Keratinocyte (primary cell): ENCODE results near the gene CHST12. TPM values are rescaled to one million over a fixed set of nuclear protein-coding genes. Genes with fewer than 3 reads are reported as not detected.

ENCODE experiments used
- DNase-seq: peaks from one replicate; pipeline ENCODE4 v3.0.0-alpha.2; 2011; ENCODE audit warnings: low read depth, missing footprints, low spot score
- FAIRE-seq: peaks from 2 replicates; lab custom pipeline; 2011; peaks lifted over from hg19 to GRCh38; lab: Jason Lieb, UNC
- H2AFZ ChIP-seq: 2 replicates; pipeline ENCODE4 v1.6.0; 2012; ENCODE audit warnings: low read length, control low read depth, inconsistent platforms; ENCODE audit not compliant: control insufficient read depth
- H3K27ac ChIP-seq: 2 replicates; pipeline ENCODE4 v1.5.1; 2011; ENCODE audit warnings: low read length; ENCODE audit not compliant: control insufficient read depth, insufficient read depth
- H3K27me3 ChIP-seq: 3 replicates; pipeline ENCODE4 v1.6.0; 2011; ENCODE audit warnings: low read length; ENCODE audit not compliant: control insufficient read depth, insufficient read depth; ENCODE audit errors: extremely low read depth
- H3K36me3 ChIP-seq, 2 experiments: 2 replicates in 1 of 2; 3 replicates in 1 of 2; pipeline ENCODE4 v1.5.1; 2011; ENCODE audit warnings: low read length in 2 of 2, mild to moderate bottlenecking in 1 of 2; ENCODE audit not compliant: control insufficient read depth in 2 of 2, insufficient read depth in 2 of 2; ENCODE audit errors: extremely low read depth in 1 of 2
- H3K4me1 ChIP-seq: 3 replicates; pipeline ENCODE4 v1.5.1; 2011; ENCODE audit warnings: low read length; ENCODE audit not compliant: control insufficient read depth, insufficient read depth; ENCODE audit errors: extremely low read depth
- H3K4me2 ChIP-seq: 3 replicates; pipeline ENCODE4 v1.6.0; 2011; ENCODE audit warnings: low read depth, low read length; ENCODE audit not compliant: control insufficient read depth, insufficient read depth; ENCODE audit errors: extremely low read depth
- H3K4me3 ChIP-seq, 3 experiments: fragments of 200-600 bp in 1 of 3; sonication (generic) in 1 of 3; 2 replicates in 2 of 3; 3 replicates in 1 of 3; pipeline ENCODE4 v1.5.1; 2011 to 2016; ENCODE audit warnings: low read length in 3 of 3, mild to moderate bottlenecking in 3 of 3, control low read depth in 2 of 3, inconsistent platforms in 1 of 3, low read depth in 1 of 3, mixed read lengths in 1 of 3, mixed run types in 1 of 3, moderate library complexity in 1 of 3; ENCODE audit not compliant: control insufficient read depth in 2 of 3, insufficient read depth in 2 of 3; ENCODE audit errors: extremely low read depth in 1 of 3
- H3K79me2 ChIP-seq: 2 replicates; pipeline ENCODE4 v1.6.0; 2012; ENCODE audit warnings: low read length; ENCODE audit not compliant: control insufficient read depth, insufficient read depth
- H3K9ac ChIP-seq: 3 replicates; pipeline ENCODE4 v1.6.0; 2011; ENCODE audit warnings: low read length; ENCODE audit not compliant: control insufficient read depth, insufficient read depth; ENCODE audit errors: extremely low read depth
- H3K9me1 ChIP-seq: 3 replicates; pipeline ENCODE4 v1.6.0; 2011; ENCODE audit warnings: low read length; ENCODE audit not compliant: control insufficient read depth, insufficient read depth; ENCODE audit errors: extremely low read depth
- H3K9me3 ChIP-seq: 2 replicates; pipeline ENCODE4 v1.5.1; 2012; ENCODE audit warnings: low read depth, low read length; ENCODE audit not compliant: control insufficient read depth
- H4K20me1 ChIP-seq: 3 replicates; pipeline ENCODE4 v1.6.0; 2011; ENCODE audit warnings: low read length; ENCODE audit not compliant: control insufficient read depth, insufficient read depth; ENCODE audit errors: extremely low read depth
- EZH2 ChIP-seq: IDR thresholded peaks from one replicate; pipeline ENCODE4 v1.6.1; 2012; ENCODE audit warnings: inconsistent platforms, mild to moderate bottlenecking, low read length, moderate library complexity
- dilution Hi-C: fragments of 300-500 bp; cut with MboI; formaldehyde crosslinking; loops from one replicate; pipeline ENCODE4 v1.7.0; 2020; ENCODE audit warnings: low sequenced_read_pairs; ENCODE audit not compliant: extremely low pct_ligation_motif_present
- polyA plus RNA-seq, 5 experiments: library from polyadenylated mRNA; depleted of rRNA in 3 of 5; stranded (reverse) in 3 of 5; stranded (forward) in 1 of 5; unstranded in 1 of 5; fragments of >200 nt; gene quantifications; 1 replicate in 1 of 5; 2 replicates in 3 of 5; 3 replicates in 1 of 5; pipeline versions ENCODE4 v1.2.1 to v1.2.3, GENCODE V29; 2011 to 2012; ENCODE audit warnings: missing spikeins in 2 of 5, low read depth in 1 of 5, low replicate concordance in 1 of 5
- TF ChIP-seq, protein P1 (sequence below), 3 experiments: IDR thresholded peaks in 1 of 3; conservative IDR thresholded peaks in 1 of 3; optimal IDR thresholded peaks in 1 of 3; 2 replicates in 2 of 3; 3 replicates in 1 of 3; pipeline versions ENCODE3 to v1.5.1; 2011; ENCODE audit warnings: low read length in 3 of 3, mild to moderate bottlenecking in 3 of 3, moderate library complexity in 2 of 3, control low read depth in 1 of 3, inconsistent platforms in 1 of 3; ENCODE audit not compliant: insufficient read depth in 2 of 3; ENCODE audit errors: extremely low read depth in 1 of 3

Gene CHST12
- polyA plus RNA-seq, 1 donor (not counting 4 experiments of a cell fraction or from before 2014, with no cell fraction given) = 5.0 TPM

DNA sequence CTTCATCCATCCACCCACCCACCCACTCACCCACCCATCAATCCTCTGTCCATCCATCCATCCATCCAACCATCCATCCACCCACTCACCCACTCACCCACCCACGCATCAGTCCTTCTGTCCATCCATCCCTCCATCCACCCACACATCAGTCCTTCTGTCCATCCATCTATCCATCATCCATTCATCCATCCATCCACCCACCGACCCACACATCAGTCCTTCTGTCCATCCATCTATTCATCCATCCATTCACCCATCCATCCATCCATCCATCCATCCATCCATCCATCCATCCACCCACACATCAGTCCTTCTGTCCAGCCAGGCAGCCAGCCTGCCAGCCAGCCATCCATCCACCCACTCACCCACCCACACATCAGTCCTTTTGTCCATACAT is 88.6 kb downstream of the CHST12 start:
- FAIRE-seq = no peak
- H3K9me3 ChIP-seq = no peaks in the 10 kb centered on the region
- no peaks in the 10 kb centered on the region for H4K20me1 ChIP-seq
- H3K9ac ChIP-seq = no peak overlapping the region
- no peak for DNase-seq
- TF ChIP-seq, protein P1, sequence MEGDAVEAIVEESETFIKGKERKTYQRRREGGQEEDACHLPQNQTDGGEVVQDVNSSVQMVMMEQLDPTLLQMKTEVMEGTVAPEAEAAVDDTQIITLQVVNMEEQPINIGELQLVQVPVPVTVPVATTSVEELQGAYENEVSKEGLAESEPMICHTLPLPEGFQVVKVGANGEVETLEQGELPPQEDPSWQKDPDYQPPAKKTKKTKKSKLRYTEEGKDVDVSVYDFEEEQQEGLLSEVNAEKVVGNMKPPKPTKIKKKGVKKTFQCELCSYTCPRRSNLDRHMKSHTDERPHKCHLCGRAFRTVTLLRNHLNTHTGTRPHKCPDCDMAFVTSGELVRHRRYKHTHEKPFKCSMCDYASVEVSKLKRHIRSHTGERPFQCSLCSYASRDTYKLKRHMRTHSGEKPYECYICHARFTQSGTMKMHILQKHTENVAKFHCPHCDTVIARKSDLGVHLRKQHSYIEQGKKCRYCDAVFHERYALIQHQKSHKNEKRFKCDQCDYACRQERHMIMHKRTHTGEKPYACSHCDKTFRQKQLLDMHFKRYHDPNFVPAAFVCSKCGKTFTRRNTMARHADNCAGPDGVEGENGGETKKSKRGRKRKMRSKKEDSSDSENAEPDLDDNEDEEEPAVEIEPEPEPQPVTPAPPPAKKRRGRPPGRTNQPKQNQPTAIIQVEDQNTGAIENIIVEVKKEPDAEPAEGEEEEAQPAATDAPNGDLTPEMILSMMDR (optimal IDR thresholded peaks at IDR 0.05 in 1 of 3, IDR thresholded peaks at IDR 0.05 in 1 of 3, conservative IDR thresholded peaks at IDR 0.05 in 1 of 3; ENCODE audit: extremely low read depth in 1 of 3, insufficient read depth in 2 of 3, low read length in 3 of 3) = no peak
- no peak for TF ChIP-seq EZH2
- no peaks in the 10 kb centered on the region for H3K36me3 ChIP-seq
- dilution Hi-C loops = no loop called here
- H3K27me3 ChIP-seq = peaks cover 7% of the 10 kb centered on the region
- H3K4me3 ChIP-seq = no peak overlapping the region
- no peaks in the 10 kb centered on the region for H3K4me1 ChIP-seq
- H3K4me2 ChIP-seq = no peak overlapping the region
- H2AFZ ChIP-seq = no peak overlapping the region
- H3K9me1 ChIP-seq = no peaks in the 10 kb centered on the region
- H3K27ac ChIP-seq = no peak overlapping the region
- no peaks in the 10 kb centered on the region for H3K79me2 ChIP-seq

DNA sequence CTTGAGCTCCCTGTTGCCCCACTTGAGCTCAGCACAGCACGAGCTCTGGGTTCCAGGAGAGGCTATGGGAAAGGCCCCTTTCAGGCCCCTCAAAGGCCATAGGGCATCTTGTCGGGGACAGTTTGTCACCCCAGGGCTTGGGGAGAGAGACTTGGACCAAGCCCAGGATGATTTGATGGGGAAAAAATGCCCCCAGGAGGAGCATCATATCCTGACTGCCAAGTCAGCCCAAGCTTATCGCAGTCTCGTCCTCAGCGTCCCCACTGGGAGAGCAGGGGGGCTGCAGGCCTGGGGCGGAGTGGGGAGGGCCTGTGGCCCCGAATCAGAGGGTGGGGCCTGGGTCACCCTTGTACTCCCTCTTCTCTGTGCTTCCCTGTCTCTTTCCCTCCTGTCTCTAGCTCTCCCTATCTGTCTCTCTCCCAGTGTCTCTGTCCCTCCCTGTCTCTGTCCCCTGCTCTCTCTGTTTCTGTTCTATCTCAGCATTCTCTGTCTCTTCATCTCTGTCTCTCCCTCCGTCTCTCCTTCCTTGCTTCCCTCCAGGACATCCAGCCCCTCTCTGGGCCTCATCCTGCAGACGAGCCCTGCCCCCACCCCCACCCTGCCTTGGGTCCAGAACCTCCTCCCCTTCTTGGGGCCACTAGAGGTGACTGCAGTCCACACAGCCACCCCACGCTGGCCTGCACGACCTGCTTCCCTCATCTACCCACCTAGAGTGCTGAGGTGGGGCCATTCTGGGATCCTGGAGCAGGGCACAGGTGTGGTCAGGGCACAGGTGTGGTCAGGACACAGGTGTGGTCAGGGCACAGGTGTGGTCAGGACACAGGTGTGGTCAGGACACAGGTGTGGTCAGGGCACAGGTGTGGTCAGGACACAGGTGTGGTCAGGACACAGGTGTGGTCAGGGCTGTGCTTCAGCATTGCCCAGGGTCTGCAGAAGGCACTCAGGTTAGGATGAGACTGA is 90.1 kb downstream of the CHST12 start:
- DNase-seq = no peak
- no peaks in the 10 kb centered on the region for H3K79me2 ChIP-seq
- peaks cover 17% of the 10 kb centered on the region for H3K27me3 ChIP-seq
- no peaks in the 10 kb centered on the region for H3K36me3 ChIP-seq
- no peak overlapping the region for H3K4me2 ChIP-seq
- no peaks in the 10 kb centered on the region for H3K4me1 ChIP-seq
- H4K20me1 ChIP-seq = no peaks in the 10 kb centered on the region
- no peak for FAIRE-seq
- no peak overlapping the region for H3K27ac ChIP-seq
- no peaks in the 10 kb centered on the region for H3K9me1 ChIP-seq
- H2AFZ ChIP-seq = no peak overlapping the region
- TF ChIP-seq, protein P1 (optimal IDR thresholded peaks at IDR 0.05 in 1 of 3, IDR thresholded peaks at IDR 0.05 in 1 of 3, conservative IDR thresholded peaks at IDR 0.05 in 1 of 3; ENCODE audit: extremely low read depth in 1 of 3, insufficient read depth in 2 of 3, low read length in 3 of 3) = no peak
- TF ChIP-seq EZH2 = no peak
- no peaks in the 10 kb centered on the region for H3K9me3 ChIP-seq
- dilution Hi-C loops = no loop called here
- no peak overlapping the region for H3K9ac ChIP-seq
- no peak overlapping the region for H3K4me3 ChIP-seq
